ENCODE results near the gene AQP5.
A peak's percentile ranks its signal among the peaks of the same experiment; 100 is the strongest.

The AQP5 gene

GRCh38 chr12:49942512-49942893 lies 19.2 kb upstream of the AQP5 start:
- no peak for DNase-seq (ENCODE audit: low read depth)
- no peak for TF ChIP-seq CTCF (IDR thresholded peaks at IDR 0.05; ENCODE audit: low read depth, low read length)
- no peak for TF ChIP-seq MAX (IDR thresholded peaks at IDR 0.05; ENCODE audit: low read depth, low read length)
- TF ChIP-seq MYC (IDR thresholded peaks at IDR 0.05; ENCODE audit: low read depth, low read length): no peak
- TF ChIP-seq POLR2A (IDR thresholded peaks at IDR 0.05; ENCODE audit: extremely low read depth, insufficient read length): no peak
- H3K4me3 ChIP-seq (ENCODE audit: low read depth, low read length): no peak overlapping the region

- TF ChIP-seq POLR2A (IDR thresholded peaks at IDR 0.05; ENCODE audit: extremely low read depth, insufficient read length): no peak
- TF ChIP-seq MAX (IDR thresholded peaks at IDR 0.05; ENCODE audit: low read depth, low read length): no peak
- no peak for TF ChIP-seq MYC (IDR thresholded peaks at IDR 0.05; ENCODE audit: low read depth, low read length)
- no peak for TF ChIP-seq CTCF (IDR thresholded peaks at IDR 0.05; ENCODE audit: low read depth, low read length)
- H3K4me3 ChIP-seq (ENCODE audit: low read depth, low read length): no peak overlapping the region
- no peak for DNase-seq (ENCODE audit: low read depth)
Measured at GRCh38 chr12:49942921-49943624, 18.6 kb upstream of the AQP5 start.

GRCh38 chr12:49943625-49943960 lies 18.1 kb upstream of the AQP5 start:
- no peak overlapping the region for H3K4me3 ChIP-seq (ENCODE audit: low read depth, low read length)
- peak; percentile 58 for DNase-seq (ENCODE audit: low read depth)
- TF ChIP-seq POLR2A (IDR thresholded peaks at IDR 0.05; ENCODE audit: extremely low read depth, insufficient read length): no peak

- no peak for TF ChIP-seq MYC (IDR thresholded peaks at IDR 0.05; ENCODE audit: low read depth, low read length)
- no peak for TF ChIP-seq MAX (IDR thresholded peaks at IDR 0.05; ENCODE audit: low read depth, low read length)
- no peak for DNase-seq (ENCODE audit: low read depth)
- H3K4me3 ChIP-seq (ENCODE audit: low read depth, low read length): no peak overlapping the region
Measured at GRCh38 chr12:49944046-49944445, 17.6 kb upstream of the AQP5 start.

- no peak for DNase-seq (ENCODE audit: low read depth)
- H3K4me3 ChIP-seq (ENCODE audit: low read depth, low read length): no peak overlapping the region
- no peak for TF ChIP-seq CTCF (IDR thresholded peaks at IDR 0.05; ENCODE audit: low read depth, low read length)
Measured at GRCh38 chr12:49944718-49945117, 17.0 kb upstream of the AQP5 start.

- TF ChIP-seq MYC (IDR thresholded peaks at IDR 0.05; ENCODE audit: low read depth, low read length) (no peak; the same call in 1 of the 2 replicates), CTCF (IDR thresholded peaks at IDR 0.05; ENCODE audit: low read depth, low read length) (peak; percentile 96), MAX (IDR thresholded peaks at IDR 0.05; ENCODE audit: low read depth, low read length) (peak; percentile 64; the same call in 1 of the 2 replicates), POLR2A (IDR thresholded peaks at IDR 0.05; ENCODE audit: extremely low read depth, insufficient read length) (no peak)
- peak; percentile 93 for DNase-seq (ENCODE audit: low read depth)
- no peak overlapping the region for H3K4me3 ChIP-seq (ENCODE audit: low read depth, low read length)
Measured at GRCh38 chr12:49945394-49946080, 16.1 kb upstream of the AQP5 start.

GRCh38 chr12:49946086-49946485 lies 15.6 kb upstream of the AQP5 start:
- TF ChIP-seq CTCF (IDR thresholded peaks at IDR 0.05; ENCODE audit: low read depth, low read length) (no peak), POLR2A (IDR thresholded peaks at IDR 0.05; ENCODE audit: extremely low read depth, insufficient read length) (no peak), MYC (IDR thresholded peaks at IDR 0.05; ENCODE audit: low read depth, low read length) (no peak), MAX (IDR thresholded peaks at IDR 0.05; ENCODE audit: low read depth, low read length) (no peak)
- no peak overlapping the region for H3K4me3 ChIP-seq (ENCODE audit: low read depth, low read length)
- DNase-seq (ENCODE audit: low read depth): no peak
